GM19239 (cell line): Measurements from ENCODE around the gene GDAP2.
"Not testable (repeated sequence)": the region's sequence is repeated elsewhere in the genome, so short reads cannot be mapped to it uniquely, and the experiment has no call there.

ENCODE experiments used
- DNase-seq: peaks from one replicate; pipeline ENCODE4 v3.0.0; 2011; ENCODE audit warnings: low spot score; ENCODE audit not compliant: insufficient read length
- FAIRE-seq: peaks from 2 replicates; lab custom pipeline; 2011; peaks lifted over from hg19 to GRCh38; lab: Jason Lieb, UNC

The GDAP2 gene, protein sequence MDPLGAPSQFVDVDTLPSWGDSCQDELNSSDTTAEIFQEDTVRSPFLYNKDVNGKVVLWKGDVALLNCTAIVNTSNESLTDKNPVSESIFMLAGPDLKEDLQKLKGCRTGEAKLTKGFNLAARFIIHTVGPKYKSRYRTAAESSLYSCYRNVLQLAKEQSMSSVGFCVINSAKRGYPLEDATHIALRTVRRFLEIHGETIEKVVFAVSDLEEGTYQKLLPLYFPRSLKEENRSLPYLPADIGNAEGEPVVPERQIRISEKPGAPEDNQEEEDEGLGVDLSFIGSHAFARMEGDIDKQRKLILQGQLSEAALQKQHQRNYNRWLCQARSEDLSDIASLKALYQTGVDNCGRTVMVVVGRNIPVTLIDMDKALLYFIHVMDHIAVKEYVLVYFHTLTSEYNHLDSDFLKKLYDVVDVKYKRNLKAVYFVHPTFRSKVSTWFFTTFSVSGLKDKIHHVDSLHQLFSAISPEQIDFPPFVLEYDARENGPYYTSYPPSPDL

DNA sequence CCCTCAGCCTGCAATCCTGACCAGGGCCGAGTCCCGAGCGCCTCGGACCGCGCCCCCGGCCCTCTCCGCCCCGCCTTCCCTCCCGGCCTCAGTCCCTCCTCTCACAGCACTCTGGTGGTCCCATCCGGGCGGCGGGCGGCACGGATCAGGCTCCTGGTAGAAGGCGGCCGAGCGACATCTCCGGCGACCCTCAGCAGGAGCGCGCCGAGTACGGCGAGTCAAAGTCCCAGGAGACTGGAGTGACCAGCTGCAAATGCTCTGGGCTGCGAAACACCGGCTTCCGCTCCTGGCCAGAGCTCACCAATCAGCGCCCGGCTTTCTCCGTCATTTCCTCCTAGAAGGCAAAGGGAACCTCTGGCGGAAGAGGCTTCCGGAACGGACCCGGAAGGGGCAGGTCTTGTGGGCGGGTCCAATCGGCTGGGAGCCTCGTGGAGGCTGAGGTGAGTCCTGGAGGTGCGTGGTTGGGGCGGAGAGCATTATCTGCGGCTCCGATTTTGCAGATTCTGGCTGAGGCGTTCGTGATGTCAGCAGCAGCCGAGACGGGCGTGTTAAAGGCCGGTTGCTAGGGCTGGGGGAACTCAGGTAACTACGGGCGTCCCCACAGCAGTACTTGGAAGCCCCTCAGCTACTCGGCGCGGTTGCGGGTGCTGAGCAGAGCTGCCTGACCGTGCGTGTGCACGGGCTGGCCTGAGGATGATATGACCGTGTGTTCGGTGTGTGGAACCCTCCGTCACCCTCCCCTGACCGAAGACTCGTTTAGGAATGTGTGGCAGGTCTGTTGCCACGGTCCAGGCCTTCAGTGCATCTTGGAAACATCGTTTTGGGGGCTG lies at the start of gene GDAP2, which contains the start of gene WDR3:
GDAP2 (minus strand) TSS at position 279 of the 830 bp plus-strand sequence. CDS start 9,264 bp downstream, outside the sequence.
WDR3 (plus strand) TSS at position 397 of the 830 bp plus-strand sequence. CDS start 3,581 bp downstream, outside the sequence.
- FAIRE-seq: peak; percentile 92

DNA sequence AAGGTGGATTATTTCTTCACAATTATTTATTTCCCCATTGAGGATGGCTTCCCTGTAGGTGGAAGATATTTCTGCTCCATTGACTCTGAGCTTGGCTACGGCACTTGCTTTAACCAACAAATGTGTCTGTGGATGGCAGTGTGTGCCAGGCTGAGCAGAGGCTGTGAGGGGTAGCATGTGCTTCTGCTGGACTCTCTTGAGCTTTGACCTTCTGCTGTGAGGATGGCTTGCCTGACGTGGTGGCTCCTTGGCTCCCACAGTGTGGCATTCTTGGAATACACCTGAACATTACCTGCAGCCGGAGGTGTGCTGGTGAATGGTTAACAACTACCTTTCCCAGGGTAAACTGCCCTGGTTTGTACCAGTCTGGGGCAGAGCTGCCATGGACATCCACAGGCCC lies 47.0 kb upstream of the GDAP2 start:
- DNase-seq (no peak), FAIRE-seq (no peak)

More for the DNA sequence above, at the start of gene GDAP2, which contains the start of gene WDR3:
- peak; percentile 77 for DNase-seq

GRCh38 chr1:117971777-117972176 lies 42.4 kb upstream of the GDAP2 start:
- DNase-seq (no peak), FAIRE-seq (no peak)

- no peak for FAIRE-seq
- no peak for DNase-seq
Measured at GRCh38 chr1:117970252-117970651, 40.8 kb upstream of the GDAP2 start.

- DNase-seq: no peak
- no peak for FAIRE-seq
Measured at GRCh38 chr1:117967881-117968280, 38.5 kb upstream of the GDAP2 start.

DNA sequence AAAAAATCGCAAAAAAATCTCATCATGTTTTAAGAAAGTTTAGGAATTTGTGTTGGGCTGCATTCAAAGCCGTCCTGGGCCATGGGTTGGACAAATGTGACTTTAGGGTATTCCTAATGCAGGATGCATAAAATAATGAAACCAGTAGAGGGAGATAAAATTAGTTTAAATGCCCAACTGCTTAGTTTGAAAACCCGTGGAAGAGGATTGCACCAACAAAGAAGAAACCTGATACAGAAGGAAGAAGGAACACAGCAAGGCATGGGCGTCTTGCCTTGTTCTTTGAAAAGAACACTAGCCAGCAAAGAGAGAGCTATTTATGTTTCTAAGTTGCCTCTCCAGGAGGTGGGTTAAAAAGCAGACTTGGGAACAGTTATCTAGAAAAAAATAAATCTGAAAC lies 38.1 kb upstream of the GDAP2 start:
- DNase-seq (no peak), FAIRE-seq (no peak)

DNA sequence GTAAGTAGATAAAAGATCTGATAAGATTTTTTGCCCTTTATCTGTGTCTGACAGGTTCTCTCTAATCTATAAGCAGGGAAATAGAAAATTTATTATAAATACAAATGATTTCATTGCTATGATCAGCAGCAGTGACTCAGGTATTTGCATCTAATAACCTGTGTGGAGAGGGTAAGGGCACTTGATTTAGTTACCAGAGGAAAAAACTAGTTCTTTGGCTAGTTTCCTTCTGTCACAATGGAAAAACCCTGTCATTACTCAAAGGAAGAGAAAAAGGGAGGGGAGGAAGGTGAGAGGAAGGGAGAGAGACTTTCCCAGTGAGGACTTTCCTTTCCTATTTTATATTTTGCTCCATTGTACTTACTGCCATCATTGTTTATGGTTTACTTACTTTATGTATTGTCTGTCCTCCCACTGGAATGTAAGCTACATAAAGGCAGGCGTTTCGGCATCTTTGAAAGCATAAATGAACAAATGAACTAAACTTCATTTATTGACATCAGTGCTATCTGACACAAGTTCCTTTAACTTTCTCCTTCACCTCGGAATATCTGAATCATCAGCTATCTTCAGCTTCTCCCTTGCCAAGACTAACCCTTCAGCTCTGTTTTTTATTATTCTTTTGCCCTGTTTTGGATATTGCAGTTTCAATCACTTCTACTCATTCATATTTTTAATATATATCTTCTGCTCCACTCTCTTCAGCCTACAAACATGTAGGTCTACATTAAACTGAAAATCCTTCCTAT lies 35.0 kb upstream of the GDAP2 start:
- DNase-seq (no peak), FAIRE-seq (no peak)

GRCh38 chr1:117959364-117959763 lies 29.9 kb upstream of the GDAP2 start:
- no peak for FAIRE-seq
- DNase-seq: no peak

DNA sequence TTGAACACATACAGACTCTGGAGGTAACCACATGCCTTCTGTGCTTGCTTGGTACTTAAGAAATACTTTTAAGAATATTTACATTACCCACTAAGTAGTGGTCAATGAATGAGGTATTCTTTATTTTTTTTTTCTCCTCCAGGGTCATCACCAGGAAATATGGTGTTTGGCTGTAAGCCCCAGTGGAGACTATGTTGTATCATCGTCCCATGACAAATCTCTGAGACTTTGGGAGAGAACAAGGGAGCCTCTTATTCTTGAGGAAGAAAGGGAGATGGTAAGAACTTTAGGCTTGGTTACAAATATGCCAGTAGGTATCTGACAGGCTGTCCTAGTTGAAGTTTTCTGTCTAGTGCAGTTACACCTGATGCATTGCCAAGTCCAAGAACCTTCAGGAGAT lies 23.0 kb upstream of the GDAP2 start:
- no peak for DNase-seq
- no peak for FAIRE-seq

DNA sequence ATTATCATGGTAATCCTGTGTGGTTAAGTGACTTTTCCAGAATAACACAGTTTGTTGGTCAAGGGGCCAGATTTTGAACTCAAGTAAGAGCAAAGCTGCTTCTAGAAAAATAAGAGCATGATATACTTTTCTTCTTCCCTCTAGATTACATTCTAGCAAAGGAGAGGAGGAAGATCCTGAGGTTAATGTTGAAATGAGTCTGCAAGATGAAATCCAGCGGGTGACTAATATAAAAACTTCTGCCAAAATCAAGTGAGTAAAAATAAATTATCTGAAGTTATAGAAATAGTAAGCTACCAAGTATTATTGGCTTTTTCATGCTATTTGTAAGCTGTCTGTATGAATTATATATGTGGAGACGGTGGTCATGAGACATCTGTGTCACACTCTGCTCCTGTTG lies 12.9 kb upstream of the GDAP2 start:
- DNase-seq (no peak), FAIRE-seq (no peak)

GRCh38 chr1:117933769-117934168 lies 4.3 kb upstream of the GDAP2 start:
- DNase-seq: no peak
- no peak for FAIRE-seq

DNA sequence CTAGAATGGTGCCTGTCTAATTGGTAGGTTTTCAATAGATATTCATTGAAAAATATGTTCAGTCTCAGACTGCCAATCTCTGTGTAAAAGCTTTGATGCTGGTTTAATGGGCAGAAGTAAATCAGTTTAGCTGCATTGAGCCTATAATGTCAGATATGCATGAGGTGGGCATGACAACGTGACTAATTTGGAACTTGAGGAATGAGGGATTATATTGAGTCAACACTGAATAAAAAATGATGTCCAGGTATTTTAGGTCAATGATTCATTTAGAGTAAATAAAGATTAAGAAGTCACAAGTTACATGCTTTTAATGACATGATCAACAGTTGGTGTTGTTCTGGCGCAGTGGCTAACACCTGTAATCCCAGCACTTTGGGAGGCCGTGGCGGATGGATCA lies 3.2 kb upstream of the GDAP2 start:
- DNase-seq (no peak), FAIRE-seq (no peak)

- FAIRE-seq (peak; percentile 66), DNase-seq (no peak)
Measured at GRCh38 chr1:117930484-117930883, 1.1 kb upstream of the GDAP2 start.

DNA sequence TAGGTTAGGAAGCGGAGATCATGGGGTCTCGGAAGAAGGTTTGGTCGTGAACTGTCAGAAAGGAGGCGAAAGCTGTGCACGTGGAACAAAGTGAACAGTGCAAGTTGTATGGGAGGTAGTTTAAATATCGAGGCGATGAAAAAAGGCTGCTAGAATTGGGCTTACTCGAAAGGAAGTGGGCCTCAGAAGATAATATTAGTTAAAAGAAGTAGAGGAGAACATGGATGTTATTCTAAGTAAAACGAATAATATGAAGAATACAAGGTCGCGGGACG lies 689 bp upstream of the GDAP2 start:
- FAIRE-seq (no peak), DNase-seq (no peak)

- peak; percentile 56 for FAIRE-seq
- peak; percentile 10 for DNase-seq
Measured at GRCh38 chr1:117928881-117929342, 509 bp downstream of the GDAP2 start.

- no peak for FAIRE-seq
- DNase-seq: no peak
Measured at GRCh38 chr1:117925981-117926380, 3.4 kb downstream of the GDAP2 start.

DNA sequence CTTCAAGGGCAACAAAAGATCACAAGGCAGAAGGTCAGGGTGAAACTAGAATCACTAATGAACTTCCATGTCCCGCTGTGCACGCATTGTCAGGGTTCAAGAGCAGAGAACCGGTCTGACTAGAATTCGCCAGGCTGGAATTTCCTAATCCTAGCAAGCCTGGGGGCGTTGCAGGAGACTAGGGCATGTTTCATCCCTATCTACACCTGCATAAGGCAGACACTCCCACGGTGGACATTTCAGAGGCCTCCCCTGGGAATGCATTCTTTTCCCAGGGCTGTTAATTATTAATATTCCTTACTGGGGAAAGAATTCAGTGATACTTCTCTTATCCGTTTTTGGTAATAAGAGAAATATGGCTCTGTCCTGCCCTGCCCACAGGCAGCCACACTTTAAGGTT lies 6.7 kb downstream of the GDAP2 start:
- DNase-seq, FAIRE-seq: not testable (repeated sequence)

GRCh38 chr1:117921991-117922390 lies 7.4 kb downstream of the GDAP2 start:
- DNase-seq (no peak), FAIRE-seq (no peak)

DNA sequence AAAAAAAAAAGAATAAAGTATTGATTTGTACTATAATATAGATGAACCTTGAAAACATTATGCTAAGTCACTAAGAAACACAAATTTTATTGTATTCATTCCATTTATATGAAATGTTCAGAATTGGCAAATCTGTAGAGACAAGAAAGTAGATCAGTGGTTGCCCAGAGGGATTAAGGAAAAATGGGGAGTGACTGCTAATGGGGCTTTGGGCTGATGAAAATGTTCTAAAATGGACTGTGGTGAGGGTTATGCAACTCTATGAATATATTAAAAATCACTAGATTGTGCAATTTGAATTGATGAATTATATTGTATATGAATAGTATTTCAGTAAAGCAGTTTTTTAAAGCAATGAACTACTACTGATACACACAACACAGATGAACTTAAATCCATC lies 10.0 kb downstream of the GDAP2 start:
- DNase-seq (no peak), FAIRE-seq (no peak)

- DNase-seq (no peak), FAIRE-seq (no peak)
Measured at GRCh38 chr1:117911051-117911450, 18.4 kb downstream of the GDAP2 start.
